IPS-11a (cell line): Measurements from ENCODE around the gene TMOD1.

Experiments
- H3K4me3 ChIP-seq: one replicate; pipeline ENCODE4 v1.5.1; 2013; ENCODE audit warnings: low read depth, low read length, control low read depth

The TMOD1 gene

GRCh38 chr9:97543561-97543960 is 42.1 kb downstream of the TMOD1 start:
- H3K4me3 ChIP-seq = no peak overlapping the region

GRCh38 chr9:97545486-97545885 is 44.0 kb downstream of the TMOD1 start:
- no peak overlapping the region for H3K4me3 ChIP-seq

GRCh38 chr9:97547098-97547829 is 45.8 kb downstream of the TMOD1 start:
- H3K4me3 ChIP-seq = no peak overlapping the region

- H3K4me3 ChIP-seq = no peak overlapping the region
Observed at GRCh38 chr9:97548379-97548778, 46.9 kb downstream of the TMOD1 start.

- H3K4me3 ChIP-seq = no peak overlapping the region
Observed at GRCh38 chr9:97548819-97549540, 47.5 kb downstream of the TMOD1 start.

GRCh38 chr9:97550386-97550785 is 48.9 kb downstream of the TMOD1 start:
- H3K4me3 ChIP-seq = no peak overlapping the region

GRCh38 chr9:97551308-97551707 is 49.8 kb downstream of the TMOD1 start:
- no peak overlapping the region for H3K4me3 ChIP-seq

GRCh38 chr9:97553141-97553540 is 51.7 kb downstream of the TMOD1 start:
- no peak overlapping the region for H3K4me3 ChIP-seq

- no peak overlapping the region for H3K4me3 ChIP-seq
Observed at GRCh38 chr9:97553841-97554240, 52.4 kb downstream of the TMOD1 start.

- no peak overlapping the region for H3K4me3 ChIP-seq
Observed at GRCh38 chr9:97554566-97555075, 53.2 kb downstream of the TMOD1 start.

GRCh38 chr9:97555164-97555563 is 53.7 kb downstream of the TMOD1 start:
- H3K4me3 ChIP-seq = no peak overlapping the region

- H3K4me3 ChIP-seq = no peak overlapping the region
Observed at GRCh38 chr9:97556036-97556720, 54.7 kb downstream of the TMOD1 start.

GRCh38 chr9:97556721-97557605 is 55.5 kb downstream of the TMOD1 start:
- no peak overlapping the region for H3K4me3 ChIP-seq

GRCh38 chr9:97557606-97558095 is 56.2 kb downstream of the TMOD1 start:
- H3K4me3 ChIP-seq = no peak overlapping the region

GRCh38 chr9:97558701-97559101 is 57.2 kb downstream of the TMOD1 start:
- H3K4me3 ChIP-seq = no peak overlapping the region

- H3K4me3 ChIP-seq = no peak overlapping the region
Observed at GRCh38 chr9:97559111-97559514, 57.6 kb downstream of the TMOD1 start.

GRCh38 chr9:97560154-97560553 is 58.7 kb downstream of the TMOD1 start:
- H3K4me3 ChIP-seq = no peak overlapping the region

- no peak overlapping the region for H3K4me3 ChIP-seq
Observed at GRCh38 chr9:97560851-97561250, 59.4 kb downstream of the TMOD1 start.

GRCh38 chr9:97561501-97561900 is 60.0 kb downstream of the TMOD1 start:
- H3K4me3 ChIP-seq = no peak overlapping the region

- no peak overlapping the region for H3K4me3 ChIP-seq
Observed at GRCh38 chr9:97562542-97562941, 61.1 kb downstream of the TMOD1 start.
